DMS79 treated with DMSO at 0.1 percent for 48 hours (cell line): ENCODE results near the gene NISCH.
A peak's percentile ranks its signal among the peaks of the same experiment; 100 is the strongest.

Experiments
- DNase-seq: peaks from one replicate; lab custom pipeline; 2025; lab: John Stamatoyannopoulos, UW

NISCH gene

GRCh38 chr3:52490939-52491526, 35.6 kb downstream of the NISCH start:
- DNase-seq: no peak

- no peak for DNase-seq
These were observed 36.7 kb downstream of the NISCH start for GRCh38 chr3:52492059-52492458.

- no peak for DNase-seq
These were observed 38.0 kb downstream of the NISCH start for GRCh38 chr3:52493232-52494017.

- DNase-seq: peak; percentile 75
These were observed 39.0 kb downstream of the NISCH start for GRCh38 chr3:52494445-52494844.

GRCh38 chr3:52494886-52495495, 39.6 kb downstream of the NISCH start, which contains the start of gene STAB1:
Gene STAB1 (plus strand): TSS chr3:52495338. CDS start chr3:52495414, 76 bp downstream.
- DNase-seq: no peak

- no peak for DNase-seq
These were observed 40.6 kb downstream of the NISCH start for GRCh38 chr3:52495777-52496602.

GRCh38 chr3:52498137-52499054, 43.0 kb downstream of the NISCH start:
- DNase-seq: no peak

- DNase-seq: no peak
These were observed 45.6 kb downstream of the NISCH start for GRCh38 chr3:52501046-52501445.

GRCh38 chr3:52502001-52502400, 46.6 kb downstream of the NISCH start:
- no peak for DNase-seq

GRCh38 chr3:52502808-52503350, 47.5 kb downstream of the NISCH start:
- DNase-seq: no peak

- DNase-seq: no peak
These were observed 48.5 kb downstream of the NISCH start for GRCh38 chr3:52503788-52504424.

- no peak for DNase-seq
These were observed 49.6 kb downstream of the NISCH start for GRCh38 chr3:52504977-52505376.

- DNase-seq: no peak
These were observed 51.0 kb downstream of the NISCH start for GRCh38 chr3:52506266-52506966.

GRCh38 chr3:52507359-52507758, 52.0 kb downstream of the NISCH start:
- DNase-seq: no peak

- no peak for DNase-seq
These were observed 54.4 kb downstream of the NISCH start for GRCh38 chr3:52509753-52510328.

GRCh38 chr3:52511509-52511908, 56.1 kb downstream of the NISCH start:
- no peak for DNase-seq

- no peak for DNase-seq
These were observed 56.7 kb downstream of the NISCH start for GRCh38 chr3:52512105-52512504.

- no peak for DNase-seq
These were observed 57.3 kb downstream of the NISCH start for GRCh38 chr3:52512727-52513126.

GRCh38 chr3:52513281-52513680, 57.9 kb downstream of the NISCH start:
- no peak for DNase-seq
